RWPE1 (cell line): ENCODE measurements around the gene SPRED2.
A peak's percentile ranks its signal among the peaks of the same experiment; 100 is the strongest.

Experiments
- CTCF ChIA-PET: fragments of 350-600 bp; sonication (Branson Sonifier 250); formaldehyde crosslinking; extraction: SDS; loops from one replicate; lab custom pipeline; 2021; lab: Yijun Ruan, JAX
- POLR2A ChIA-PET: fragments of 400-600 bp; formaldehyde crosslinking; extraction: SDS; loops from one replicate; lab custom pipeline; 2020; ENCODE audit warnings: antibody characterized with exemption; ENCODE audit not compliant: low non-redundant PET; lab: Yijun Ruan, JAX
- DNase-seq: peaks from one replicate; pipeline ENCODE4 v3.0.0; 2012; ENCODE audit warnings: low spot score
- H3K27ac ChIP-seq: fragments of 450-650 bp; 2 replicates; pipeline ENCODE4 v1.5.1; 2017
- TF ChIP-seq, protein P1 (sequence below): fragments of 450-650 bp; conservative IDR thresholded peaks from 2 replicates; pipeline ENCODE4 v1.5.1; 2017; ENCODE audit warnings: low read depth, mild to moderate bottlenecking

SPRED2 gene

DNA sequence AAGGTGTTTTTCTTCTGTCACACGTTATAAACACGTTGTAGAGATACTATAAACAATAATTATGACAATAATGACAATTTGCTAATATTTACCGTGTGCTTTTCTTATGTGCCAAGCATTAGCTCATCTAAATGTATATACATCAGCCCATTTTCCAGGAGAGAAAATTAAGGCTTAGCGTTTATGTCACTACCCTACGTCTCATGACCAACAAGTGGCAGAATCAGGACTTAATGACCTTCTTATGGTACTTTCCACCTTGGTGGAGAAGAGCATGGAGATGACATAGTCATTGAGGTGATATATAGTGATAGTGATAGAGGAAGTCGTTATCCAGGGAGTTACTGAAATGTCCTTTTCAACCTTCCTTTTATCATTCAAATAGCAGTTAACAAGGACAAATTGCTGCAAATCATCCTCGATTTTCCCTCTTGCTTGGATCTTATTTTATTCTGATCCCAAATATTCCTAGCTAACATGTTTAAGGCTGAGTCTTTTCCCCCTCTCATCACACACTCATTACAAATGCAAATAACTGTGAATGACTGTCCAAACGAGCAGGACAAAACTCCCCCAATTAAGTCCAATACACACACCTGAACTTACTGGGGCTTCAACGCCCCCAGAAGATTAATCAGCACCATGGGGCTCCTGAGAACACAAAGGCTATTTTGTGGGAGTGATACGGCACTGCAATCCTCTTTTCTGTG, 27.3 kb downstream of the SPRED2 start:
- ChIA-PET CTCF (interaction anchor here (0.6 kb wide), 1 partner anchor 51 kb away, joined by 3 read pairs; no protein-coding TSS in a partner anchor), POLR2A (interaction anchor here (0.6 to 0.7 kb wide), 2 partner anchors 17 to 242 kb away, joined by 3 to 4 read pairs; no protein-coding TSS in a partner anchor)
- DNase-seq, result no peak
- TF ChIP-seq, protein P1, sequence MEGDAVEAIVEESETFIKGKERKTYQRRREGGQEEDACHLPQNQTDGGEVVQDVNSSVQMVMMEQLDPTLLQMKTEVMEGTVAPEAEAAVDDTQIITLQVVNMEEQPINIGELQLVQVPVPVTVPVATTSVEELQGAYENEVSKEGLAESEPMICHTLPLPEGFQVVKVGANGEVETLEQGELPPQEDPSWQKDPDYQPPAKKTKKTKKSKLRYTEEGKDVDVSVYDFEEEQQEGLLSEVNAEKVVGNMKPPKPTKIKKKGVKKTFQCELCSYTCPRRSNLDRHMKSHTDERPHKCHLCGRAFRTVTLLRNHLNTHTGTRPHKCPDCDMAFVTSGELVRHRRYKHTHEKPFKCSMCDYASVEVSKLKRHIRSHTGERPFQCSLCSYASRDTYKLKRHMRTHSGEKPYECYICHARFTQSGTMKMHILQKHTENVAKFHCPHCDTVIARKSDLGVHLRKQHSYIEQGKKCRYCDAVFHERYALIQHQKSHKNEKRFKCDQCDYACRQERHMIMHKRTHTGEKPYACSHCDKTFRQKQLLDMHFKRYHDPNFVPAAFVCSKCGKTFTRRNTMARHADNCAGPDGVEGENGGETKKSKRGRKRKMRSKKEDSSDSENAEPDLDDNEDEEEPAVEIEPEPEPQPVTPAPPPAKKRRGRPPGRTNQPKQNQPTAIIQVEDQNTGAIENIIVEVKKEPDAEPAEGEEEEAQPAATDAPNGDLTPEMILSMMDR, result no peak
- H3K27ac ChIP-seq, result no peak overlapping the region

DNA sequence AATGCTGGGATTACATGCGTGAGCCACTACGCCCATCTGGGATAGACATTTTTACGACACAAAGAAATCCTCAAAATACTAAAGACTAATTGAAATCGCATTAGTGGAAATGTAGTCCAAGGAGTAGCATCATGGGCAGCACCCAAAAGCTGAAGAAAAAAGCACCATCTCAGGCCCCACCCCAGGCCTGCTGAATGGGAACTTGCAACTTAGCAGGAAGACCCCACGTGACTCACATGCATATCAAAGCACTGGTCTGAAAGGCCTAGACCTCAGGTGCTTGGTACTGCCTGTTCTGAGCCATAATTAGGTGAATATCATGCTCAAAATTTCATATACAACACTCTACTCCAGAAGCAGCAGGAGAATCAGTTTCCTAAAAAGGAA, 28.9 kb downstream of the SPRED2 start:
- DNase-seq, result no peak
- TF ChIP-seq, protein P1, result no peak
- H3K27ac ChIP-seq, result peak overlapping the region; percentile 64
- ChIA-PET CTCF (no interaction called here), POLR2A (no interaction called here)

DNA sequence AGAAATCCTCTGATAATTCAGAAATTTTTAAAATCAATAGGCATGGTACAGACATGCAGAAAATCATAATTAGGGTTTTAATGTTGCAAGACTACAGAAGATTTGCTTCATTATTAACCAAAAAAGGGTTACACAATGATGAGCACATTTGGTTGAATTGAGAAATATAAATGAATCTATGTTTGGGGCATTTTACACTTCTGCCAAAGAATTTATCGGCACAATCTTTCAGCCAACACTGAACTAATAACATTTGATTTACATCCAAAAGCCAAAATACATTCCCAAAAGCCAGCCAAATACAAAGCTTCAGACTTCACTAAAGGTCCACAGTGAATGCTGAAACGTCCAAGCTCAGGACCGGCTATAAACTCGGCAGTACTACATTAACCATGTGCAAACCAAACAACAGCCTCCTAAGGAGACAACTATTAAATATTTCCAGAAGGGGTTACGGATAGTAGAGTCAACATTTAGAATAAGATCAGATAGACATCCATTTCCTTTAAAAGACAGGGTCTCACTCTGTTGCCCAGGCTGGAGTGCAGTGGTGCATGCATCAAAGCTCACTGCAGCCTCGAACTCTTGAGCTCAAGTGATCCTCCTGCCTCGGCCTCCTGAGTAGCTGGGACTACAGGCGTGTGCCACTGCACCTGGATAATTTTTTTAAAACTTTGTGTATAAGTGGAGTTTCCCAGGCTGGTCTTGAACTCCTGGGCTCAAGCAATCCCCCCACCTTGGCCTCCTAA, 29.4 kb downstream of the SPRED2 start:
- ChIA-PET CTCF (no interaction called here), POLR2A (no interaction called here)
- DNase-seq, result no peak
- H3K27ac ChIP-seq, result peak overlapping the region; percentile 64
- TF ChIP-seq, protein P1, result no peak

DNA sequence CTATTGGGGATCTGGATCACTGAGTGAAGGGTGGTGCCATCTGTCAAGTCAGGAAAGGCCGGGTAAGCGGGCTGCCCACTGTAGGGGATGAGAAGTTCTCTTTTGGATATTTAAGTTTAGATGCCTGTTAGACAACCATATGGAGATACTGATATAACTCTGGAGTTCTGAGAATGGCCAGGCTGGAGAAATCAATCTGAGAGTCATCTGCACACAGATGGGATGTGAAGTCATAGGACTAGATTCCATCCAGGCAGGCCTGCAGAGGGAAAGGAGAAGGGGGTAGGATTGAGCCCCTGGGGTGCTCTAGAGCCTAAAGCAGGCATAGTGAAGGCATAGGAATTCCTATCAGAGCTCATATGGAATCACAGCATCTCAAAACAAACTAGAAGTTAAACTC, 30.1 kb downstream of the SPRED2 start:
- ChIA-PET POLR2A (no interaction called here), CTCF (interaction anchor here (1.2 kb wide), 1 partner anchor 19 kb away, joined by 3 read pairs; no protein-coding TSS in a partner anchor)
- TF ChIP-seq, protein P1, result no peak
- DNase-seq, result no peak
- H3K27ac ChIP-seq, result peak overlapping the region; percentile 51

DNA sequence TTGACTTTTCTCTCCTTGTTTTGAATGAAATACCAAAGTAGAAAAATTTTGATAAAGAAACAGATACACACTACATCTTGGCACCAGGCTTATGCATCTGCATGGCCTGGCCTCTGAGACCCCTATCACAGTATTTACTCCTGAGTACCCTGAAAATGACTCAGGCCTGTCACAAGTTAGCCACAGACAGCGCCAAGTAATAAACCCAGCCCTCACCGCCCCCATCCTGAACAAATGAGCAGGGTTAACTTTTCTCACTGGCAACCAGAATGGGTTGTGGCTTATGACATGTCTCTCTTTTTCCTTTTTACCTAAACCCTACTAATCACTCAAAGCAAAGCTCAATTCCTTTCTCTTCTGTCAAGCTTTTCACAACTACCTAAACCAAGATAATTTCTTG, 35.3 kb downstream of the SPRED2 start:
- ChIA-PET POLR2A (no interaction called here), CTCF (interaction anchor here (0.6 kb wide), 1 partner anchor 23 kb away, joined by 5 read pairs; no protein-coding TSS in a partner anchor)
- DNase-seq, result no peak
- H3K27ac ChIP-seq, result no peak overlapping the region
- TF ChIP-seq, protein P1, result no peak

DNA sequence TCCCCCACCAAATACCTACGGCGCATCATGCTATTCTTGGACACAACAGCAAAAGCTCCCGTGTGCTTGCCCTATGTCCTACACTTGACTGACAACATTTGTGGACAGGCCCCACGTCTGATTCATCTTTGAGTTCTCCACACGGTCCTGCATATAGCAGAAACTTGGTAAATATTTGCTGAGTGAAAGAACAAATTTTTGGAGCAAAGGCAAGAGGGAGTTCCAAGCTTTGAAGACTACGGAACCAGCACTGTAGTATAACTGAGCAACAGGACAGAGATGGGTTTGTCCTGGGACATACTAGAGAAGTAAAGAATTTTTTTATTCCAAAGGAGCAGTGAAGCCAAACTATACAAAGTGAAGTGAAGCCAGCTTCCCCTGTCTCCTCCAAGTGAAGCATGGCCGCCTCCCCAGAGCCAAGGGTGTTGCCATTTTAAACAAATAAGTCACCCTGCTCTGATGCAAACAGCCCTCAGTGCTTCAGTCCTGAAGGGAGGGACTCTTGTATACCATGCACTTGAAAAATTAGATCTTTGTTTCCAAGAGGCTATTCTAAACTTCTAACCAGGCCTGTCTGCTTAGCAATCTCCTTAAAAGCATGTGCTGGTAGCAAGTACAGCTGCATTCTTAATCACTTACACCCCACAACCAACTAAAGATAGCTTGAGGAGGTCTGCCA, 35.9 kb downstream of the SPRED2 start:
- ChIA-PET POLR2A (no interaction called here), CTCF (interaction anchor here (0.7 to 0.9 kb wide), 2 partner anchors 10 to 157 kb away, joined by 3 to 4 read pairs; no protein-coding TSS in a partner anchor)
- no peak for DNase-seq
- TF ChIP-seq, protein P1, result no peak
- H3K27ac ChIP-seq, result no peak overlapping the region
